ENCODE measurements around the gene RPS6KB1.
"Not testable (repeated sequence)": the region's sequence is repeated elsewhere in the genome, so short reads cannot be mapped to it uniquely, and the experiment has no call there.

RPS6KB1 gene

DNA sequence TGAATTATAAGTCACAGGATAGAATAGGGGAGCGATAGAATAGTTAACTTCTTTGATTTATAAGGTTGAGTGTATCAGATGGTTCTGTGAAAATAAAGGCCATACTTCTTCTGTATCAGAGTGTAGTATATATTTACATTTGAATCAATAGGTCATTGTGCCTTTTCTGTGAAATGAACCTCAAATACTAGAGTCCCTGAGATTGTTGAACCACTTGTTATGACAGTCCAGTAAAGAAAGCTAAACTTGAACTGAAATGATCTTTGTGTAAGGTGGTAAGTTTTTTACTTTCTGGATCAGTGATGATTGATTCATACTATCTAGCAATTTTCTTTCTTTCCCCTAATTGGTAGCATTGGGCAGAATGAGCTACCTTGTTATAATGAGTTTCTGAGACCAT lies 40.4 kb downstream of the RPS6KB1 start:
- not testable (repeated sequence) for H3K9me3 Mint-ChIP-seq; H3K27me3 Mint-ChIP-seq (ENCODE audit: low read depth); H3K4me1 Mint-ChIP-seq (ENCODE audit: low read depth); DNase-seq (ENCODE audit: low spot score); H3K27ac Mint-ChIP-seq; H3K4me3 Mint-ChIP-seq
- peaks cover 59% of the 10 kb centered on the region for H3K36me3 Mint-ChIP-seq (ENCODE audit: low read depth)

DNA sequence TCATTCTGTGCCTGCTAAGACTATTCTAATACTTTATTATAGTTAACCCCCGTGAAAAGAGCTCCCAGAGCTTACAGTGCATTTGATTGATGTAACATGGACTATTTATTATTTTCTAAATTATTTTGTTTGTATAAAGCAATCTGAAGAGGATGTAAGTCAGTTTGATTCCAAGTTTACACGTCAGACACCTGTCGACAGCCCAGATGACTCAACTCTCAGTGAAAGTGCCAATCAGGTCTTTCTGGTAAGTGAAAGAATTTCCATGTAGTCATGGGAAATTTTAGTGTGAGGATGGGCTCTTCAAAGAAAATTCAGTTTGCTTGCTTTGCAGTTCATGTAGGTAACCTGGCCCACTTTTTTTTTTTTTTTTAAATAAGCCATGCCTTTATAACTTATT lies 47.8 kb downstream of the RPS6KB1 start:
- not testable (repeated sequence) for H3K4me1 Mint-ChIP-seq (ENCODE audit: low read depth); H3K4me3 Mint-ChIP-seq; H3K27ac Mint-ChIP-seq; H3K27me3 Mint-ChIP-seq (ENCODE audit: low read depth); H3K9me3 Mint-ChIP-seq
- peaks cover 58% of the 10 kb centered on the region for H3K36me3 Mint-ChIP-seq (ENCODE audit: low read depth)
- DNase-seq (ENCODE audit: low spot score): peak; percentile 41

DNA sequence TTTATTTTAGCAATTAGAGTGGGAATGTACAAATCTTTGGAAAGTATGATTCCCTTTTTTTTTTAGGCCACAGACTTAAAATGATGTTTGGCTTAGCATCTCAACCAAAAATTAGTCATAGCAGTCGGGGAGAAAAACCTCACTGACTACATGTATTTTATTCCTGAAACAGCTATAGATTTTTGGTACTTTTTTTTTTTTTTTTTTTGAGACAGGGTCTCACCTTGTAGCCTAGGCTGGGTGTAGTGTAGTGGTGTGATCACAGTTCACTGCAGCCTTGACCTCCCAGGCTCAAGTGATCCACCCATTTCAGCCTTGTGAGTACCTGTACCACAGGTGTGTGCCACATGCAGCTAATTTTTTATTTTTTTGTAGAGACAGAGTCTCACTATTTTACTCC lies 48.2 kb downstream of the RPS6KB1 start:
- no peaks in the 10 kb centered on the region for H3K4me1 Mint-ChIP-seq (ENCODE audit: low read depth)
- no peak for DNase-seq (ENCODE audit: low spot score)
- no peaks in the 10 kb centered on the region for H3K27me3 Mint-ChIP-seq (ENCODE audit: low read depth)
- no peak overlapping the region for H3K27ac Mint-ChIP-seq
- H3K9me3 Mint-ChIP-seq: no peaks in the 10 kb centered on the region
- H3K4me3 Mint-ChIP-seq: no peak overlapping the region
- peaks cover 59% of the 10 kb centered on the region for H3K36me3 Mint-ChIP-seq (ENCODE audit: low read depth)

DNA sequence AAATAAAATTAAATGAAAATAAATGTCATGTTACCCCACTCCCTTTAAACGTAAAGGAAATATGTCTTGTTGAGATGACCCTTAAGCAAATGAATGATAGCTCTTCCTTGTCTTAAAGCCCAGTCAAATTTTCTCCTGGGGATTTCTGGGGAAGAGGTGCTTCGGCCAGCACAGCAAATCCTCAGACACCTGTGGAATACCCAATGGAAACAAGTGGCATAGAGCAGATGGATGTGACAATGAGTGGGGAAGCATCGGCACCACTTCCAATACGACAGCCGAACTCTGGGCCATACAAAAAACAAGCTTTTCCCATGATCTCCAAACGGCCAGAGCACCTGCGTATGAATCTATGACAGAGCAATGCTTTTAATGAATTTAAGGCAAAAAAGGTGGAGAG lies 53.5 kb downstream of the RPS6KB1 start:
- peaks cover 47% of the 10 kb centered on the region for H3K36me3 Mint-ChIP-seq (ENCODE audit: low read depth)
- not testable (repeated sequence) for H3K4me1 Mint-ChIP-seq (ENCODE audit: low read depth); DNase-seq (ENCODE audit: low spot score); H3K27me3 Mint-ChIP-seq (ENCODE audit: low read depth); H3K4me3 Mint-ChIP-seq; H3K27ac Mint-ChIP-seq; H3K9me3 Mint-ChIP-seq

DNA sequence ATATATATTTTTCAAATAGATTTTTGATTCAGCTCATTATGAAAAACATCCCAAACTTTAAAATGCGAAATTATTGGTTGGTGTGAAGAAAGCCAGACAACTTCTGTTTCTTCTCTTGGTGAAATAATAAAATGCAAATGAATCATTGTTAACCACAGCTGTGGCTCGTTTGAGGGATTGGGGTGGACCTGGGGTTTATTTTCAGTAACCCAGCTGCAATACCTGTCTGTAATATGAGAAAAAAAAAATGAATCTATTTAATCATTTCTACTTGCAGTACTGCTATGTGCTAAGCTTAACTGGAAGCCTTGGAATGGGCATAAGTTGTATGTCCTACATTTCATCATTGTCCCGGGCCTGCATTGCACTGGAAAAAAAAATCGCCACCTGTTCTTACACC lies 54.4 kb downstream of the RPS6KB1 start:
- H3K9me3 Mint-ChIP-seq; H3K4me3 Mint-ChIP-seq; DNase-seq (ENCODE audit: low spot score); H3K27ac Mint-ChIP-seq; H3K27me3 Mint-ChIP-seq (ENCODE audit: low read depth); H3K4me1 Mint-ChIP-seq (ENCODE audit: low read depth): not testable (repeated sequence)
- H3K36me3 Mint-ChIP-seq (ENCODE audit: low read depth): peaks cover 41% of the 10 kb centered on the region

DNA sequence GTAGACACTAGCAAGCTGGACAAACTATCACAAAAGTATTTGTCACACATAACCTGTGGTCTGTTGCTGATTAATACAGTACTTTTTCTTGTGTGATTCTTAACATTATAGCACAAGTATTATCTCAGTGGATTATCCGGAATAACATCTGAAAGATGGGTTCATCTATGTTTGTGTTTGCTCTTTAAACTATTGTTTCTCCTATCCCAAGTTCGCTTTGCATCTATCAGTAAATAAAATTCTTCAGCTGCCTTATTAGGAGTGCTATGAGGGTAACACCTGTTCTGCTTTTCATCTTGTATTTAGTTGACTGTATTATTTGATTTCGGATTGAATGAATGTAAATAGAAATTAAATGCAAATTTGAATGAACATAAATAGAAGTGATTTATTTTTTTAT lies 57.1 kb downstream of the RPS6KB1 start:
- DNase-seq (ENCODE audit: low spot score): no peak
- no peak overlapping the region for H3K4me3 Mint-ChIP-seq
- H3K36me3 Mint-ChIP-seq (ENCODE audit: low read depth): peaks cover 37% of the 10 kb centered on the region
- peaks cover 7% of the 10 kb centered on the region for H3K4me1 Mint-ChIP-seq (ENCODE audit: low read depth)
- no peaks in the 10 kb centered on the region for H3K9me3 Mint-ChIP-seq
- no peak overlapping the region for H3K27ac Mint-ChIP-seq
- no peaks in the 10 kb centered on the region for H3K27me3 Mint-ChIP-seq (ENCODE audit: low read depth)

DNA sequence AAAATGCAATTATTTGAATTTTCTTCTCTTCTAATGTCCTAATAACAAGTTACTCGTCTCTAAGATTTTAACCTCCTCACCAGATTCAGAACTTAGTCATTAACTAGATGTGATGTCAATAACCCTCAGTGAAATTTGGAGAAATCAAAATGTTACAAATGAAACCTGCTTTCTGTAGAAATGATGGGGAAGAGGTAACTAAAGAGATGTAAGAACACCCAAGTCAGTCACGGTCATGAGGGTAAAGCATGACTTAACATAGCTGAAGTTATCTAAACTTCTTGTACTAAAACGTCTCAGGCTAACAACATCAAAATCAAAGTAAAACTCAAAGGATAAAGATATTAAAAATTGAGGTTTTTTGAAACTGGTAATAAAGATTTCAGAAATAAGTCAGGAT lies 61.9 kb downstream of the RPS6KB1 start:
- H3K4me3 Mint-ChIP-seq: no peak overlapping the region
- H3K36me3 Mint-ChIP-seq (ENCODE audit: low read depth): peaks cover 38% of the 10 kb centered on the region
- H3K4me1 Mint-ChIP-seq (ENCODE audit: low read depth): peaks cover 9% of the 10 kb centered on the region
- H3K27me3 Mint-ChIP-seq (ENCODE audit: low read depth): no peaks in the 10 kb centered on the region
- no peak for DNase-seq (ENCODE audit: low spot score)
- no peak overlapping the region for H3K27ac Mint-ChIP-seq
- H3K9me3 Mint-ChIP-seq: no peaks in the 10 kb centered on the region

DNA sequence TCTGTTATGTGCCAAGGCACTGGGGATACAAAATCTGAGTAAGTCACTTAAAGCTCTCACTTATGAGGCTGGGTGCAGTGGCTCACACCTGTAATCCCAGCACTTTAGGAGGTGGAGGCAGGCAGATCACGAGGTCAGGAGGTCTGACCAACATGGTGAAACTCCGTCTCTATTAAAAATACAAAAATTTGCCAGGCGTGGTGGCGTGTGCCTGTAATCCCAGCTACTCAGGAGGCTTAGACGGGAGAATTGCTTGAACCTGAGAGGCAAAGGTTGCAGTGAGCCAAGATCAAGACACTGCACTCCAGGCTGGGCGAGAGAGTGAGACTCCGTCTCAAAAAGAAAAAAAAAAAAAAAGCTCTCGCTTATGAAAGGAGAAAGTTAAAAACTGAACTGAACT lies 66.7 kb downstream of the RPS6KB1 start:
- H3K27me3 Mint-ChIP-seq (ENCODE audit: low read depth); H3K27ac Mint-ChIP-seq; H3K9me3 Mint-ChIP-seq; H3K4me3 Mint-ChIP-seq; DNase-seq (ENCODE audit: low spot score): not testable (repeated sequence)
- H3K4me1 Mint-ChIP-seq (ENCODE audit: low read depth): peaks cover 14% of the 10 kb centered on the region
- H3K36me3 Mint-ChIP-seq (ENCODE audit: low read depth): peaks cover 37% of the 10 kb centered on the region

DNA sequence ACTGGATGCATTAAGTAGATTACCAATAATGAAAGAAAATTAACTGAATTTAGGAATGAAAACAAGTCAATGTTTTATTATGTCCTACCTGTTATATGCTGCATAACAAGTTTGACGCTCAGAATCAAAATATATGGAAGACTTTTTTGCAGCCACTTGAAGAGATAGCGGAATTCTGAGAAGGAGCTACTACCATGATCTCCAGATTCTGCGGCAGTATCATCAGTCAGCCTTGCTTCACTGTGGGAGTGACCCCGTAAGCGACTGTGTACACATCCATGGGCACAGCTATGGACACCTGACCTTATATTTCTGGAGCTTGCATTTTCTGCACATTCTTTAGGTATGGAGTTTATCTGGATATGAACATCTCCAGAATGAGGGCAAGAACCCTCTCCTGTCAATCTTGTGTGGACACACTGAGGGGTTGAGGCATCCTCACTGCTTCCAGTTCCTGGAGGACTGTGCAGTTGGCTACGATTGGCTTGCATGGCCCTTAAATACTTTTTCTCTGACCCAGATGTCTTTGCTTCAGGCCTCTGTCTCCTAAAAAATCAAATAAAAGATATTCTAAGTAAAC lies 69.9 kb downstream of the RPS6KB1 start:
- no peak overlapping the region for H3K27ac Mint-ChIP-seq
- H3K9me3 Mint-ChIP-seq: no peaks in the 10 kb centered on the region
- peaks cover 18% of the 10 kb centered on the region for H3K4me1 Mint-ChIP-seq (ENCODE audit: low read depth)
- no peak for DNase-seq (ENCODE audit: low spot score)
- H3K27me3 Mint-ChIP-seq (ENCODE audit: low read depth): no peaks in the 10 kb centered on the region
- H3K4me3 Mint-ChIP-seq: peak overlapping the region; percentile 91
- H3K36me3 Mint-ChIP-seq (ENCODE audit: low read depth): peaks cover 20% of the 10 kb centered on the region

DNA sequence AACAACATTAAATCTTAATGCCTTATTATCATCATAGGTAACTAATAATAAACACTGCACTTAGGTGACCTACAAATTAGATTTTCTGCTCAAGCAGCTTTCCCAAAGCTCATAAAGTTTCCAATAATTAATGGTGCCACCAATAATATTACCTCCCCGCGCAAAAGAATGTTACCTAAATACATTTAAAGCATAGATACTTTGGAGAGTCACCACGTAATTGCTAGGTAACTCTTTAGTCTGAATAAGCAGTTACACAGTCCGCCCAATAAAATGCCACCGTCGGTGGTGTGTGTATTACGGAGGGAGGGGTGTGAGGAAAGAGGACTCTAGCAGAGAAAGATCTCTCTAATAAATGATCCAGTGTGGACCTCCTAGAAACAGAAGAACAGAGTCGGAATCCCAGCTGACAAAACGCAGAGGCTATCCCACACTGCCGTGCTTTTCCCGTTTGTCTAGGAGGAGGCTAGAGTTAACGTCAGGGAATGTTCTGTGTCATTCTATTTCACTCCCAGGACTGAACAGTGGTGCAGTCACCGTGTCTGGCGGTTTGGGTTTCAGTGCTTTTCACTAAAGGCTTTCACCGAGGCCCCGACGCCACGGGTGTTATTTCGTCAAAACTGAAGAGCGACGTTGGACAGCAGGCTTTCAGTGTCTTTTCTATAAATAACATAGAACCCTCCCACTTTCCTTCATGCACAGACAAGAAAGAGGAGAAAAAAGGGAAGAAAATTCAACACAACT lies 71.0 kb downstream of the RPS6KB1 start:
- H3K4me3 Mint-ChIP-seq: peak overlapping the region; percentile 91
- H3K27me3 Mint-ChIP-seq (ENCODE audit: low read depth): no peaks in the 10 kb centered on the region
- H3K9me3 Mint-ChIP-seq: no peaks in the 10 kb centered on the region
- no peak for DNase-seq (ENCODE audit: low spot score)
- peaks cover 15% of the 10 kb centered on the region for H3K4me1 Mint-ChIP-seq (ENCODE audit: low read depth)
- peaks cover 13% of the 10 kb centered on the region for H3K36me3 Mint-ChIP-seq (ENCODE audit: low read depth)
- H3K27ac Mint-ChIP-seq: peak overlapping the region; percentile 93

DNA sequence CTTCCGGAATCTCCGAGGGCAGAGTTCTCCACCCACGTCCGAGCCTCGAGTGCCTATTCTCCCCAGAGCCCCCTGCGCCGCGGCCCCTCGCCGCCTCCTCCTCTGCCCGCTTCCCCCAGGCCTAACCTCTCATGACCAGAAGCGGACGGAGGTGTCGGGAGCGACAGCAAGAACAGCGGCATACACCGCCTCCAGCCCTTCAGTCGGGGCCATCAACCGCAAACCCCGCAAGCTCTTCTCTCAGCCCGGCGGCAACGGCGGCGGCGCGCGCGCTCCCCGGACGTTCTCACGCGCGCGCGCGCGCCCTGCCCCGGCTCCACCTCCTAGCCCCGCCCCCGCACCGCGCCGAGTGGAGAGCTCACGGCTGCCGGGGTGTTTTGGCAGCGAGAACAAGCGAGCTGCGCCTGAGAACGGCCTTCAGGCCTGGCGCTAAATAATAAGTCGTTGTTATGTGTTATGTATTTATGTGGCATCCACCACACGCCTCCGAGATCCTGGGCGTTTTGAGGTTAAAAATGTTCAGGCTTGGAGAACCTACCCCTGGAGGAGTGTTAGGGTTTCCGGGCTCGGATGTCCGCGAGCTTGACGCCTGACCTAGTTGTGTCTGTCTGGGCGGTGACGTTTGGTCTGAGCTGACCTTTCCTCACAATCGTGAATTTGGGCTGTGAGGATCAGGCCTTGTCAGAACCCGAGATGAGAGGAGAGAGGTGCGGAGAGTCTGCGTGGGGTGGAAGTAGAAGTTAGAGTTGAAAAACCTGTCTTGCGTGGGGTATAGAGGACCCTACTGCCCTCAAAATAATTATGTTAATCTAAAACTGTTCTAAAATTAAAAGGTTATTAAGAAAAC lies 71.8 kb downstream of the RPS6KB1 start, which contains the start of gene RNFT1:
RNFT1 (minus strand) TSS at position 259 of the 847 bp plus-strand sequence; CDS start at position 182, 77 bp downstream.
- peak; percentile 88 for DNase-seq (ENCODE audit: low spot score)
- H3K4me3 Mint-ChIP-seq: peak within 1 kb of the TSS; percentile 91
- peaks cover 12% of the 10 kb centered on the region for H3K4me1 Mint-ChIP-seq (ENCODE audit: low read depth)
- H3K9me3 Mint-ChIP-seq: no peaks in the 10 kb centered on the region
- peak within 1 kb of the TSS; percentile 93 for H3K27ac Mint-ChIP-seq
- H3K36me3 Mint-ChIP-seq (ENCODE audit: low read depth): peaks cover 9% of the 10 kb centered on the region
- no peaks in the 10 kb centered on the region for H3K27me3 Mint-ChIP-seq (ENCODE audit: low read depth)

DNA sequence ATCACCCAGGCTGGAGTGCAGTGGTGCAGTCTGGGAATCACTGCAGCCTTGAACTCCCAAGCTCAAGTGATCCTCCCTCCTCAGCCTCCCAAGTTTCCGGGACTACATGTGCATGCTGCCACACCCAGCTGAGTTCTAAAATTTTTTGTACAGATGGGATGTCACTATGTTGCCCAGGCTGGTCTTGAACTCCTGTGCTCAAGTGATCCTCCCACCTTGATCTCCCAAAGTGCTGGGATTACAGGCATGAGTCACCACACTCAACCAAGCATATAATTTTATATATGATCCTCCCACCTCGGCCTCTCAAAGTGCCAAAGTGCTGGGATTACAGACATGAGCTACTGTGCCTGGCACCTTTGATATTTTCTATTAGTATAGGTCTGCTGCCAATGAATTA lies 78.8 kb downstream of the RPS6KB1 start:
- DNase-seq (ENCODE audit: low spot score); H3K4me3 Mint-ChIP-seq; H3K27me3 Mint-ChIP-seq (ENCODE audit: low read depth); H3K9me3 Mint-ChIP-seq; H3K27ac Mint-ChIP-seq; H3K4me1 Mint-ChIP-seq (ENCODE audit: low read depth); H3K36me3 Mint-ChIP-seq (ENCODE audit: low read depth): not testable (repeated sequence)

DNA sequence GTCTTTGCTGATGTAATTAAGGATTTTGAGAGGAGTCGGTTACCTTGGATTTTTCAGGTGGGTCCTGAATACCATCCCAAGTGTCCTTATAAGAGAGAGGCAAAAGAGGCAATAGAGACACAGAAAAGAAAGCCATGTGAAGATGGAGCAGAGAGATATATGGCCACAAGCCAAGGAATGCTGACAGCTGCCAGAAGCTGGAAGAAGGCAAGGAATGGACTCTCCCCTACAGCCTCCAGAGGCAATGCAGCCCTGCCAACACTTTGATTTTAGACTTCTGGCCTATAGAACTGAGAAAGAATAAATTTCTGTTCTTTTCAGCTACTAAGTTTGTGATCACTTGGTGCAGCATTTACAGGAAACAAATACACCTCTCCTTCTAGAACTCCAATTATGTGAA lies 79.9 kb downstream of the RPS6KB1 start:
- DNase-seq (ENCODE audit: low spot score): no peak
- H3K4me1 Mint-ChIP-seq (ENCODE audit: low read depth): no peaks in the 10 kb centered on the region
- no peak overlapping the region for H3K27ac Mint-ChIP-seq
- no peaks in the 10 kb centered on the region for H3K36me3 Mint-ChIP-seq (ENCODE audit: low read depth)
- no peak overlapping the region for H3K4me3 Mint-ChIP-seq
- H3K27me3 Mint-ChIP-seq (ENCODE audit: low read depth): peaks cover 10% of the 10 kb centered on the region
- no peaks in the 10 kb centered on the region for H3K9me3 Mint-ChIP-seq

DNA sequence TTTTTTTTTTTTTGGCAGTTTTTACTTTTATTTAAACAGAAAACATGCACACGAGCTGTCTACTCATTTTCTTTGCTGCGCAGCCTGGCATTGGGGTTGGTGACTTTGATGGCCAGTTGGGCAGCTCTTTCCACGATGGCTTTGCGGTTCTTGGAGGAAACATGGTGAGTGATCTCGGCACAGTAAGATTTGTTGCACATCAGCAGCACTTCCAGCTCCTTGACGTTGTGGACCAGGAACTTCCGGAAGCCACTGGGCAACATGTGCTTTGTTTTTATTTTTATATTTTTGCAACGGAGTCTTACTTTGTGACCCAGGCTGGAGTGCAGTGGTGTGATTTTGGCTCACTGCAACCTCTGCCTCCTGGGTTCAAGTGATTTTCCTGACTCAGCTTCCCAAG lies 80.6 kb downstream of the RPS6KB1 start:
- H3K27me3 Mint-ChIP-seq (ENCODE audit: low read depth); DNase-seq (ENCODE audit: low spot score); H3K4me3 Mint-ChIP-seq; H3K36me3 Mint-ChIP-seq (ENCODE audit: low read depth); H3K4me1 Mint-ChIP-seq (ENCODE audit: low read depth); H3K27ac Mint-ChIP-seq; H3K9me3 Mint-ChIP-seq: not testable (repeated sequence)
